Ovary (tissue), 3 donors: ENCODE results near the gene MYO5C.

Source experiments
- EP300 ChIP-seq: sonication (generic); formaldehyde crosslinking; IDR thresholded peaks from one replicate; pipeline ENCODE4 v1.6.1; 2017; ENCODE audit warnings: antibody characterized with exemption
- POLR2A ChIP-seq: fragments of 450-650 bp; IDR thresholded peaks from one replicate; pipeline ENCODE4 v1.6.1; 2017; ENCODE audit warnings: antibody characterized with exemption, mild to moderate bottlenecking, moderate library complexity
- TF ChIP-seq, protein P1 (sequence below), 3 donors: fragments of 450-650 bp in 2 of 3; fragments of 200-600 bp in 1 of 3; IDR thresholded peaks; one replicate each; pipeline versions ENCODE4 v1.5.1 to v1.8.0; 2016 to 2022; ENCODE audit warnings: antibody characterized with exemption in 3 of 3, mild to moderate bottlenecking in 1 of 3
- donor health status: DM: no; HTN: no; CAD: no.

DNA sequence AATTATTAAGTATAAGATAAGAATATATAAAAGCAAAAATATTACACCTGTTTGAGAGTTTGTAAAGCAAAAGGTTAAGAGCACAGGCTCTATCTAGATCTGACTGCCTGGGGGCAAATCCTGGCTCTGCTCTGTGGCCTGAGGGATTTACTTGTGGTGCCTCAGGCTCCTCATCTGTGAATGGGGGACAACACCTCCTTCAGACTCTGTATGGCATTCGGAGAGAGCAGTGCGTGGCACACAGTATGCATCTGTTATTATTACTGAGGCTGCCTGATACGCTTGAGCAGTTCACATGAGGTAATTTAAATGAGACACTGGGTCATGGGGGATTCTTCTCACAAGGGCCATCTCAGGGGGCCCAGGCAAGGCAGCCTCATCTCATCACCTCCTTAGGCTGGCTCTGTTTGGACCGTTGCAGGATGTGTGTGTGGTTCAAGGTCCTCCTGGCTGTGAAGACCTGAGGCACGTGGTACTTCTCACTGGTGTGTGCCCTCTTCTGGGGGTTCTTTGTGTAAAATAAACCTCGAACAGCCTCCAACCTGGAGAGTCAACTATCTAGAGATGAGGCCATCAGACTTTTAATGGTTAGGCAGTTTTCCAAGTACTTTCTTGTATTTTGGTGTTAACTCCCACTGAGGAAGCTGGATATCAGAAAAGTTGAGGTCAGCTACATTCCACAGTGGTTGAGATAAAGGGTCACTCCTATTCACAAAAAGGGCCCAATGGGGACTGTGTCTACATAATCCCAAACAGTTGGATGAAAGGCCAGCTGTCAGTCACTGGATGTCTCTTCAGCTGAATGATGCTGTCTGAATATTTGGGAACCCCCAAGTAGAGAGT lies 113.4 kb downstream of the MYO5C start:
- TF ChIP-seq, protein P1, sequence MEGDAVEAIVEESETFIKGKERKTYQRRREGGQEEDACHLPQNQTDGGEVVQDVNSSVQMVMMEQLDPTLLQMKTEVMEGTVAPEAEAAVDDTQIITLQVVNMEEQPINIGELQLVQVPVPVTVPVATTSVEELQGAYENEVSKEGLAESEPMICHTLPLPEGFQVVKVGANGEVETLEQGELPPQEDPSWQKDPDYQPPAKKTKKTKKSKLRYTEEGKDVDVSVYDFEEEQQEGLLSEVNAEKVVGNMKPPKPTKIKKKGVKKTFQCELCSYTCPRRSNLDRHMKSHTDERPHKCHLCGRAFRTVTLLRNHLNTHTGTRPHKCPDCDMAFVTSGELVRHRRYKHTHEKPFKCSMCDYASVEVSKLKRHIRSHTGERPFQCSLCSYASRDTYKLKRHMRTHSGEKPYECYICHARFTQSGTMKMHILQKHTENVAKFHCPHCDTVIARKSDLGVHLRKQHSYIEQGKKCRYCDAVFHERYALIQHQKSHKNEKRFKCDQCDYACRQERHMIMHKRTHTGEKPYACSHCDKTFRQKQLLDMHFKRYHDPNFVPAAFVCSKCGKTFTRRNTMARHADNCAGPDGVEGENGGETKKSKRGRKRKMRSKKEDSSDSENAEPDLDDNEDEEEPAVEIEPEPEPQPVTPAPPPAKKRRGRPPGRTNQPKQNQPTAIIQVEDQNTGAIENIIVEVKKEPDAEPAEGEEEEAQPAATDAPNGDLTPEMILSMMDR (IDR thresholded peaks at IDR 0.05), result no peak
- TF ChIP-seq POLR2A (no peak), EP300 (no peak)
